Type B pancreatic cell (in vitro differentiated cells): ENCODE measurements around the gene ATP1B1. TPM values are rescaled to one million over a fixed set of nuclear protein-coding genes. Genes with fewer than 3 reads are reported as not detected.
A peak's percentile ranks its signal among the peaks of the same experiment; 100 is the strongest.

ENCODE experiments used
- DNase-seq: peaks from one replicate; pipeline ENCODE4 v3.0.0; 2021; ENCODE audit warnings: mixed read lengths; ENCODE audit not compliant: unreplicated experiment; ENCODE audit errors: extremely low spot score
- H3K27ac Mint-ChIP-seq: 2 replicates; pipeline ENCODE4 v1.8.0; 2021; ENCODE audit warnings: mild to moderate bottlenecking, mixed read lengths
- H3K27me3 Mint-ChIP-seq: 2 replicates; pipeline ENCODE4 v1.8.0; 2021; ENCODE audit warnings: mixed read lengths
- H3K36me3 Mint-ChIP-seq: 2 replicates; pipeline ENCODE4 v1.8.0; 2021; ENCODE audit warnings: mixed read lengths
- H3K4me1 Mint-ChIP-seq: one replicate; pipeline ENCODE4 v1.8.0; 2021; ENCODE audit warnings: mixed read lengths; ENCODE audit not compliant: unreplicated experiment
- H3K4me3 Mint-ChIP-seq: 2 replicates; pipeline ENCODE4 v1.8.0; 2021; ENCODE audit warnings: mild to moderate bottlenecking, mixed read lengths
- H3K9me3 Mint-ChIP-seq: 2 replicates; pipeline ENCODE4 v1.8.0; 2021; ENCODE audit warnings: mixed read lengths
- long read RNA-seq: library from polyadenylated mRNA; unstranded; transcript quantifications from one replicate; pipeline ENCODE4 v2.0.0, GENCODE V29; 2020
- total RNA-seq: library from RNA; stranded (reverse); gene quantifications from 2 replicates; pipeline ENCODE4 v1.2.1, GENCODE V29; 2021; ENCODE audit warnings: low replicate concordance
- TF ChIP-seq, protein P1 (sequence below): fragments of 200-600 bp; sonication (generic); conservative IDR thresholded peaks from 2 replicates; pipeline ENCODE4 v1.5.0; 2021; ENCODE audit warnings: antibody characterized with exemption, mild to moderate bottlenecking

The ATP1B1 gene
- total RNA-seq, result 237 and 306 TPM in 2 replicates
- long read RNA-seq, transcript ATP1B1-201 (6 exons, 1,883 nt), result major isoform, 117 of 134 reads
- long read RNA-seq, partial matches to known transcripts, result 10 of 134 reads
- long read RNA-seq, other reads (novel, unspliced or antisense), result 7 of 134 reads

DNA sequence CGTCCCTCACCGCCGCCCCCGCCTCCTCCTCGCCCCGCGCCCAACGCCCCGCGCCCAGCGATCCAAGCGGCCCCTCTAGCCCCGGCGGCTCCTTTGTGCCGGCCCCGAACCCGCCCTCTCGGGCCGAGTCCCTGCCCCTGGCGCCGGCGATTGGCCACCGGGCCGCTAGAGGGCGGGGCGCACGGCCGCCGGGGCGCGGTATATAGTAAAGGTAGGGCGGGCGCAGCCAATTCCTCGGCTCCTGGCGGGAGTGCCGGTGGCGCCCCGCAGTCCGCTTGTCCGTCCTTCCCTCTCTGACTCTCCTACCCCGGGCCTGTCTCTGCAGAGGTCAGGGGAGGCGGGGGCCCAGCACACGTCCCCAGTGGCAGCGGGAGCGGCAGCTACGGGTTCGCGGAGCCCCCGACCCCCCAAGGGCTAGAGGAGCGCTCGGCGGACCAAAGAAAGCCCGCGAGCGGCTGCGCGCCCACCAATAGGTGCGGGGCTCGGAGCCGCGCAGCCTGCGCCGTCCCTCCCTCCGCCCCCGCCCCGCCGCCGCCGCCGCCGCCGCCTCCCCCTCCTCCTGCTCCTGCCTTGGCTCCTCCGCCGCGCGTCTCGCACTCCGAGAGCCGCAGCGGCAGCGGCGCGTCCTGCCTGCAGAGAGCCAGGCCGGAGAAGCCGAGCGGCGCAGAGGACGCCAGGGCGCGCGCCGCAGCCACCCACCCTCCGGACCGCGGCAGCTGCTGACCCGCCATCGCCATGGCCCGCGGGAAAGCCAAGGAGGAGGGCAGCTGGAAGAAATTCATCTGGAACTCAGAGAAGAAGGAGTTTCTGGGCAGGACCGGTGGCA, at the start of gene ATP1B1:
ATP1B1 (plus strand) TSS at position 596 of the 826 bp plus-strand sequence; CDS start at position 736, 140 bp downstream.
- TF ChIP-seq, protein P1, sequence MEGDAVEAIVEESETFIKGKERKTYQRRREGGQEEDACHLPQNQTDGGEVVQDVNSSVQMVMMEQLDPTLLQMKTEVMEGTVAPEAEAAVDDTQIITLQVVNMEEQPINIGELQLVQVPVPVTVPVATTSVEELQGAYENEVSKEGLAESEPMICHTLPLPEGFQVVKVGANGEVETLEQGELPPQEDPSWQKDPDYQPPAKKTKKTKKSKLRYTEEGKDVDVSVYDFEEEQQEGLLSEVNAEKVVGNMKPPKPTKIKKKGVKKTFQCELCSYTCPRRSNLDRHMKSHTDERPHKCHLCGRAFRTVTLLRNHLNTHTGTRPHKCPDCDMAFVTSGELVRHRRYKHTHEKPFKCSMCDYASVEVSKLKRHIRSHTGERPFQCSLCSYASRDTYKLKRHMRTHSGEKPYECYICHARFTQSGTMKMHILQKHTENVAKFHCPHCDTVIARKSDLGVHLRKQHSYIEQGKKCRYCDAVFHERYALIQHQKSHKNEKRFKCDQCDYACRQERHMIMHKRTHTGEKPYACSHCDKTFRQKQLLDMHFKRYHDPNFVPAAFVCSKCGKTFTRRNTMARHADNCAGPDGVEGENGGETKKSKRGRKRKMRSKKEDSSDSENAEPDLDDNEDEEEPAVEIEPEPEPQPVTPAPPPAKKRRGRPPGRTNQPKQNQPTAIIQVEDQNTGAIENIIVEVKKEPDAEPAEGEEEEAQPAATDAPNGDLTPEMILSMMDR, result peak; percentile 63
- peaks cover 27% of the 10 kb centered on the region for H3K4me1 Mint-ChIP-seq
- peak within 1 kb of the TSS; percentile 95 for H3K4me3 Mint-ChIP-seq
- H3K27me3 Mint-ChIP-seq, result no peaks in the 10 kb centered on the region
- peak; percentile 96 for DNase-seq
- H3K27ac Mint-ChIP-seq, result peak within 1 kb of the TSS; percentile 92
- peaks cover 4% of the 10 kb centered on the region for H3K9me3 Mint-ChIP-seq
- H3K36me3 Mint-ChIP-seq, result peaks cover 13% of the 10 kb centered on the region

DNA sequence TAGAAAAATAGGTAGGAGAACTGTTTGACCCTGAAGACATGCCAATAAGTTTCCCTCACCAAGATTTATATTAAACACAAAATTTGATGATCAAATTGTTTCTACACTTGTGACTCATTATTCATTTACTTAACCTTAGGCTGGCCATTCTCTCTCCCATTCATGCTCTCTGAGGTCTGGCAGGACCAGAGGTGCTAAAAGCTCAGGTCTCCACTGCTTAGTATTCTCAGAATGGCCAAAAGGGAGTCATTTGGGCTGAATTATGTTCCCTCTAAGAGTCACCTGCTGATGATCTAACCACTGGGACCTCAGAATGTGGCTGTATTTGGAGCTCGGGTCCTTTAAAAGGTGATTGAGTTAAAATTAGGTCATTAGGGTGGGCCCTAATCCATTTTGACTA, 47.1 kb upstream of the ATP1B1 start:
- no peak for DNase-seq
- Mint-ChIP-seq H3K27me3 (no peaks in the 10 kb centered on the region), H3K27ac (no peak overlapping the region), H3K4me3 (no peak overlapping the region), H3K36me3 (no peaks in the 10 kb centered on the region), H3K4me1 (peaks cover 16% of the 10 kb centered on the region), H3K9me3 (no peaks in the 10 kb centered on the region)
- TF ChIP-seq, protein P1, result no peak

DNA sequence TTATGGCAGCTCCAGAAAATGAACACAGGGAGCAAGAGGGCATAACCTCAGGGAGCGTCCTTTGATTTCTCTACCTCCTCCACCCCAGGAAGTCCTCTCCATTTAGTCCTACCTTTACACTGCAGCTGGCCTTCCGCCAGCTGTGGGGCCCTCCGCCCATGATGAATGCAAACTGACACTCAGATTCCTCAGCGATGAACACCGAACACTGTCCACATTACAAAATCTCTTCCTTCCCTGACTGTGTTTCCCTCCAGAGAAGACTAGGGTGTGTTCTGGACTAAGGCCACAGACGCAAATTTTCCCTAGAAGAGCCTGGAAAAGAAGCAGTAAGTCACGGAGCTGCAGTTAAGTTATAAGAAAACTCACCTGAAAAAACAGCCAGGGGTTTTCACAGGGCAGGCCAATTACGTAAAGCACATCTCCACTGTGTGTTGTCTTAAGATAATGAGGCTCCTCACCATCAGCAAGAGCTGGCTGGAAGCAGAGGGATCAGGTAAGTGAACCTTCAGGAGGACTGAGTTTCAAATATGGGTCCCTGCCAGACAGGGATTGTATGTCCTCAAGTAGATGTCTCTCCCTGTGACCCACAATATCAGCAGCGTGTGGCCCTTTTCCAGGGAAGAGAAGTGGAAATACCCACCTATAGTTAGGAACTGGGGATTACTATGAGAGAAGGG, 46.3 kb upstream of the ATP1B1 start:
- H3K27ac Mint-ChIP-seq, result peak overlapping the region; percentile 17
- TF ChIP-seq, protein P1, result no peak
- no peaks in the 10 kb centered on the region for H3K27me3 Mint-ChIP-seq

DNA sequence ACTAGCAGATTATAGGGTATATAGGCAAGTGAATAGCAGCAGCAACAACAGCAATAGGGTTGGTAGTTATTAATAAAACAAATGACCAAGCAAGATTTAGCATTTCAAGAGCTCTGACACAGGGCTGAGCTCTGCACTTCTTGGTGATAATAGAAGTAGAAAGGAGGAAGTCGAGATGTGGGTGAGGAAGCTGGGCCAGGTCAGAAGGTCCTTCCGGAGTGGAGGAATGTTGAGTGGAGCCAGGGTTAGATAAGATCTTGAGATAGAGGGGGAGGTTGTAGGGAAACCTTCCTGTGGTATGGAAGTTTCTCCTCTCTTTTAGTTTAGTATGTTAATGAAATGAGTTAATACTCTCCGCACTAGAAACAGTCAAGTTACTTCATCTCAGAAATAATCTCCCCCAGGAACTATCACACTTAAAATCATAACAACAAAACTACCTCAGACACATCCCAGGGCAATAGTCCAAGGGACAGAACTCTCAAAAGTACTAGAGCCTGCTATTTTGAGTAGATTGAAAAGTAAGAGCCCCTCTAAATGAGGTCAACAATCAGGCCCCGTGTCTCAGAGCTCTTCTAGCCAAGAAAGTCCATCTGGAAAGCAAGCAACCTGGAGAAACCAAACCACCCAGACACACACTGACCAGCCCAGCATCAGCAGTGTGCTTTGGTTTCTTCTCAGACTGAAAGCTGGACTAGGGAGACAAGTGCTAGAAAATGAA, 45.4 kb upstream of the ATP1B1 start:
- TF ChIP-seq, protein P1, result no peak
- no peak for DNase-seq
- Mint-ChIP-seq H3K9me3 (no peaks in the 10 kb centered on the region), H3K4me1 (peaks cover 16% of the 10 kb centered on the region), H3K36me3 (no peaks in the 10 kb centered on the region), H3K4me3 (no peak overlapping the region), H3K27me3 (no peaks in the 10 kb centered on the region), H3K27ac (no peak overlapping the region)

More for the DNA sequence above, 46.3 kb upstream of the ATP1B1 start:
- no peaks in the 10 kb centered on the region for H3K36me3 Mint-ChIP-seq
- H3K4me1 Mint-ChIP-seq, result peaks cover 16% of the 10 kb centered on the region
- DNase-seq, result no peak
- no peak overlapping the region for H3K4me3 Mint-ChIP-seq
- no peaks in the 10 kb centered on the region for H3K9me3 Mint-ChIP-seq

DNA sequence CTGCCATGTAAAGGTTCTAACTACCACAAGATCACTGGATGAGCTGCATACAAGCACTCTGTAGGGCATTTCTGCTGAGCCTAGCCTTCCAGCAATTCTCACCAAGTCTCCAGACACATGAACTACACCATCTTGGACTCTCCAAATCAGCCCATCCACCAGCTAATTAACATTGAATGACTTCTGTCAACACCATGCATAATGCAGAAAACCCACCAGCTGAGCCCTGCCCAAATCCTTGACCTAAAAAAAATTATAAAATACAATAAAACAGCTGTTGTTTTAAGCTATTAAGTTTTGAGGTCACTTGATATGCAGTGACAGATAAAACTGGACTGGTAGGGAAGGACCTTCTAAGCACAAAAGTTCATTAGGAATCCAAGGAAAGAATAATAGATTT, 44.3 kb upstream of the ATP1B1 start:
- peaks cover 16% of the 10 kb centered on the region for H3K4me1 Mint-ChIP-seq
- DNase-seq, result no peak
- H3K27me3 Mint-ChIP-seq, result no peaks in the 10 kb centered on the region
- H3K36me3 Mint-ChIP-seq, result no peaks in the 10 kb centered on the region
- no peak overlapping the region for H3K27ac Mint-ChIP-seq
- no peaks in the 10 kb centered on the region for H3K9me3 Mint-ChIP-seq
- TF ChIP-seq, protein P1, result no peak
- no peak overlapping the region for H3K4me3 Mint-ChIP-seq
